A673 (cell line): ENCODE results near the gene TMEM184B. TPM values are rescaled to one million over a fixed set of nuclear protein-coding genes. Genes with fewer than 3 reads are reported as not detected.

ENCODE experiments used
- BruUV-seq: library from RNA; stranded (reverse); fragments of 400-500 nt; replicated peaks from 2 replicates; lab custom pipeline; 2021; lab: Mats Ljungman, UMichigan
- CTCF ChIA-PET: fragments of 300-600 bp; sonication (Branson Sonifier 250); formaldehyde crosslinking; loops from one replicate; lab custom pipeline; 2022; ENCODE audit warnings: antibody characterized with exemption; lab: Charles Lee
- POLR2A ChIA-PET: fragments of 300-600 bp; sonication (Branson Sonifier 250); formaldehyde crosslinking; loops from one replicate; lab custom pipeline; 2022; ENCODE audit warnings: antibody characterized with exemption; ENCODE audit not compliant: low non-redundant PET; lab: Charles Lee
- DNase-seq: peaks from one replicate; pipeline ENCODE4 v3.0.0-alpha.2; 2015; ENCODE audit warnings: low spot score
- H3K27ac ChIP-seq: fragments of 200-600 bp; sonication (generic); 2 replicates; pipeline ENCODE4 v1.5.1; 2016; ENCODE audit warnings: mixed run types, low read depth, mild to moderate bottlenecking, mixed read lengths, antibody characterized with exemption, low read length; ENCODE audit not compliant: poor library complexity, severe bottlenecking
- H3K27me3 ChIP-seq: fragments of 200-600 bp; sonication (generic); replicated peaks from 2 replicates; pipeline ENCODE4 v1.6.1; 2017; ENCODE audit warnings: mixed run types, low read depth, mild to moderate bottlenecking, mixed read lengths, antibody characterized with exemption, low read length; ENCODE audit not compliant: insufficient read depth, poor library complexity
- H3K36me3 ChIP-seq: fragments of 200-600 bp; sonication (generic); 2 replicates; pipeline ENCODE4 v1.6.1; 2016; ENCODE audit warnings: mixed run types, mild to moderate bottlenecking, mixed read lengths, antibody characterized with exemption, low read length; ENCODE audit not compliant: insufficient read depth, poor library complexity, severe bottlenecking
- H3K4me1 ChIP-seq: fragments of 200-600 bp; sonication (generic); 2 replicates; pipeline ENCODE4 v1.6.1; 2017; ENCODE audit warnings: mixed run types, mild to moderate bottlenecking, mixed read lengths, antibody characterized with exemption, low read length; ENCODE audit not compliant: insufficient read depth, poor library complexity, severe bottlenecking
- H3K4me3 ChIP-seq: fragments of 200-600 bp; sonication (generic); 2 replicates; pipeline ENCODE4 v1.5.1; 2016; ENCODE audit warnings: low read depth, mixed run types, mild to moderate bottlenecking, mixed read lengths, low read length; ENCODE audit not compliant: poor library complexity, severe bottlenecking
- H3K9me3 ChIP-seq: fragments of 200-600 bp; sonication (generic); 2 replicates; pipeline ENCODE4 v1.6.1; 2016; ENCODE audit warnings: mixed run types, low read depth, mild to moderate bottlenecking, mixed read lengths, antibody characterized with exemption, low read length; ENCODE audit not compliant: poor library complexity, severe bottlenecking
- CTCF ChIP-seq: fragments of 300-800, 200-600 bp; sonication (generic); conservative IDR thresholded peaks from 2 replicates; pipeline ENCODE4 v1.5.1; 2017; ENCODE audit warnings: low read depth, mild to moderate bottlenecking, antibody characterized with exemption, low read length, moderate library complexity, mixed read lengths
- EZH2 ChIP-seq: fragments of 200-600 bp; sonication (generic); IDR thresholded peaks from 2 replicates; pipeline ENCODE4 v1.6.1; 2017; ENCODE audit warnings: borderline replicate concordance, low read depth, mild to moderate bottlenecking, mixed read lengths, antibody characterized with exemption, low read length; ENCODE audit not compliant: poor library complexity, severe bottlenecking
- intact Hi-C: fragments of 100-400 bp; cut with micrococcal nuclease; formaldehyde crosslinking; loops from one replicate; pipeline ENCODE4 v1.10.0; 2022; ENCODE audit not compliant: unreplicated experiment
- total RNA-seq: library from RNA; stranded (reverse); gene quantifications from 2 replicates; pipeline ENCODE4 v1.2.3, GENCODE V29; 2021

Gene TMEM184B
- total RNA-seq, 1 experiment from 2014 or later: 50.9 TPM

DNA sequence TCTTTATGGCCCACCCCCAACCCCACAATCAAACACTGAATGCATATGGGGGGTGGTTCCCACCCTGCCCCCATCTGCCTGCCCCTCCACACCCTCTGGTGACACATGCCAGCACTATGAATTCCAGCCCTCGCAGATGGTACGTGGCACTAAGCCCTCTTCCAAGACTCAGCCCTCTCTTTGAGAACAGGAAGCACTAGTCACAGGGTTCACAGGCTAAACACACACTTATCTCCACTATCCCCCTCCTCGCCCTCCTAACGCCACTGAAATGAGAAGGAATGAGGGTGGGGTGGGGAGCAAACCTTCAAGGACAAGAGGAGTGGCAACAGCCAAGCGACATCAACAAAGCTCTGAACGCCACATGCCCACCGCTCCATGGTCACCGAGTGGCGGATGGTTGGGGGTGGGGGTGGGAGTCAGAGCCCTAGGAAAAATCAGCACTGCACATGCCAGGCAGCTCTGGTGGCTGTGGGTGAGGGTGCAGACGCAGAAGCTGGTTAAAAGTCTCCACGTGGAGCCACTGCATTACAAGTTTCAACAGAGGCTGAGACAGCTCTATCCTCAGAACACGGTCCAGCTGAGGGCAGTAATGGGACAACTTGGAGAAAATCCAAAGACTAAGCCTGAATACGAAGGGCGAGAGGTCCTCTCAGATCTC lies 33.6 kb downstream of the TMEM184B start:
- DNase-seq: no peak
- POLR2A ChIA-PET: no interaction called here
- H3K36me3 ChIP-seq: no peaks in the 10 kb centered on the region
- TF ChIP-seq CTCF (no peak), EZH2 (no peak)
- no peak overlapping the region for H3K27ac ChIP-seq
- CTCF ChIA-PET: no interaction called here
- no peak overlapping the region for H3K4me3 ChIP-seq
- peaks cover 10% of the 10 kb centered on the region for H3K4me1 ChIP-seq
- H3K27me3 ChIP-seq: no peaks in the 10 kb centered on the region
- intact Hi-C loops: no loop called here
- no TSS peak for BruUV-seq
- no peaks in the 10 kb centered on the region for H3K9me3 ChIP-seq

DNA sequence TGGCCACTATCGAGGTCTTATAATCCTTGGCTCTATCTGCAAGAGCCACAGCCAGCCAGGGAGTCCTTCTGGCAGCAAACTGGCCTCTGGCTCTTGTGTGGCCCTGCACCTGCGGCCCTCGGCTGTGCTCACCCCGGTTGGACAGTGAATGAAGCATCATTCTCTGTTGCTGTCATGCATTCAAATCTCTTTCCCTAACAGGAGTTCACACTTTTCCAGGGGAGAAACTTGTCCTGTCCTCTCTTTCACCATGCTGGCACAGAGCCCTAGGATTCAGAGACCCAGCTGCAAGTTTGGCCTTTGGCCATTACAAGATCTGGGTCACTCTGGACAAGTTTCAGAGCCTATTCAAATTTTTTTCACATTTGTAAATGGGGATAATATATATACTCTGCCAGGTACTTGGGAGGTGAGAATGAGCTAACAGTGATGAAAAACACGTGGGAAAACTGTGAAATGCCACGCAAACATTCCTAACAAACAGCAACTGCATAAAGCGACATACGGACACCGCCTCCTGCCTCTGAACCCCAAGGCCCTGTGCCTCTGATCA lies 34.2 kb downstream of the TMEM184B start:
- H3K27ac ChIP-seq: no peak overlapping the region
- intact Hi-C loops: no loop called here
- TF ChIP-seq CTCF (no peak), EZH2 (no peak)
- H3K36me3 ChIP-seq: no peaks in the 10 kb centered on the region
- no peak for DNase-seq
- peaks cover 8% of the 10 kb centered on the region for H3K4me1 ChIP-seq
- ChIA-PET CTCF (no interaction called here), POLR2A (no interaction called here)
- no TSS peak for BruUV-seq
- no peaks in the 10 kb centered on the region for H3K27me3 ChIP-seq
- H3K4me3 ChIP-seq: no peak overlapping the region
- no peaks in the 10 kb centered on the region for H3K9me3 ChIP-seq

DNA sequence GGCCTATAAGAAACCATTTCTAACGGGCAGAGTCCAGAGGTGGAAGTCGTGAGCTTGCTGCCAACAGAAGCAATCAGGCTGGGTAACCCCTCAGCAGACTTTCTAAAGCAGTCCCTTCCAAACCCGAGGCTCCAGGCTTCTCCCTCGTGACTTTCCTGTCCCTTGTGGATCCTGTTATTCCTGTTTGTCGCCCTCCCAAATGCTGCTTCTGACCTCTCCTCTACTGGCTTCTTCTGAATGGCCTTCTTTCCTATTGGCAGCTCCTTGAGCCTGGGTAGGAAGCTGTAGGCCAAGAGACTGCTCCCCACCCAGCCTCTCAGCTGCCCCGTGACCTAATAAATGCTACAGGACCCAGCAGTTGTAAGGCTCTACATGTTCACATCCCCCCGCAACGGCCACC lies 36.0 kb downstream of the TMEM184B start:
- no TSS peak for BruUV-seq
- POLR2A ChIA-PET: no interaction called here
- TF ChIP-seq CTCF (no peak), EZH2 (no peak)

More for the DNA sequence above, 36.0 kb downstream of the TMEM184B start:
- CTCF ChIA-PET: no interaction called here
- Histone ChIP-seq H3K27me3 (no peaks in the 10 kb centered on the region), H3K4me1 (no peaks in the 10 kb centered on the region), H3K9me3 (no peaks in the 10 kb centered on the region), H3K4me3 (no peak overlapping the region), H3K36me3 (no peaks in the 10 kb centered on the region), H3K27ac (no peak overlapping the region)
- DNase-seq: no peak
- intact Hi-C loops: no loop called here
